MV-4-11 (cell line): ENCODE data around the gene TRIM15.
"Not testable (repeated sequence)": the region's sequence is repeated elsewhere in the genome, so short reads cannot be mapped to it uniquely, and the experiment has no call there.

Experiments used
- DNase-seq: peaks from one replicate; lab custom pipeline; 2025; lab: John Stamatoyannopoulos, UW

TRIM15 gene

GRCh38 chr6:30198166-30199084 is 35.1 kb downstream of the TRIM15 start:
- DNase-seq, result no peak

GRCh38 chr6:30200551-30201281 is 37.4 kb downstream of the TRIM15 start:
- DNase-seq, result peak; percentile 95

GRCh38 chr6:30202366-30202765 is 39.0 kb downstream of the TRIM15 start:
- no peak for DNase-seq

GRCh38 chr6:30204116-30204515 is 40.8 kb downstream of the TRIM15 start:
- DNase-seq, result no peak

GRCh38 chr6:30206152-30206551 is 42.8 kb downstream of the TRIM15 start:
- DNase-seq, result no peak

DNA sequence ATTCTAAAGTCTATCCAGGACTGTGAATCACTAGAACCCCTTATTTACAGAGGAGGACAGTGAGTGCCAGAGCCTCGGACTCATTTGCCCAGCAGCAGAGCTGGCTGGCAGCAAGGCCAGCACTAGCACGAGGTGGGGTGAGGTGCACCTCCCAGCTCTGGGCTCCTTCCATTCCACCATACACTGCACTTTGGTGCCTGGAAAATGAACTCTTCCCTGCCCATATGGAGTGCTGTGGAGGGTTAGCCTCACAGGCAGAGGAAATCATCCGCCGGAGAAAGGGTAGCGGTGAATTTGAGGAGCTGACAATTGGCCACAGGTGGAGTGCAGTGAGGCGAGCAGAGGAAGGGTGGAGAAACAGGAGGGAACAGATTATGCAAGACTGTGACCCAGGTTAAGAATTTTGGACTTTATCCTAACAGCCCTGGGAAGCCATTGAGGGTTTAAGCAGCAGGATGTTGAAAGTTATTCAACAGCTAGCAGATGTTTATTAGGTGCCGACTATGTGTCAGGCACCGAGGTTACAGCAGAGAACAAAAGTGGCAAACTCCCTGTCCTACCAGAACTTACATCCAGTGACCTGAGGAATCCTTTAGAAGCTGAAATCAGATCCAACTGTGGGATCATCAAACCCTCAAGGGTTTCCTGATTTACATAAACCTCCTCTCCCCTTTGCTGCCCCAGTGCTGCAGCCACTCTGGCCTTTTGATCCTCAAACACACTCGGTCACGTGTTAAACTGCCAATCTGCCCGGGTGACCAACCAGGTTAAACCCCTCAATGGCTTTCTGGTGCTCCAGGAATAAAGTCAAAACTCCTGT is 43.7 kb downstream of the TRIM15 start:
- DNase-seq, result no peak

GRCh38 chr6:30207619-30208295 is 44.4 kb downstream of the TRIM15 start:
- no peak for DNase-seq

DNA sequence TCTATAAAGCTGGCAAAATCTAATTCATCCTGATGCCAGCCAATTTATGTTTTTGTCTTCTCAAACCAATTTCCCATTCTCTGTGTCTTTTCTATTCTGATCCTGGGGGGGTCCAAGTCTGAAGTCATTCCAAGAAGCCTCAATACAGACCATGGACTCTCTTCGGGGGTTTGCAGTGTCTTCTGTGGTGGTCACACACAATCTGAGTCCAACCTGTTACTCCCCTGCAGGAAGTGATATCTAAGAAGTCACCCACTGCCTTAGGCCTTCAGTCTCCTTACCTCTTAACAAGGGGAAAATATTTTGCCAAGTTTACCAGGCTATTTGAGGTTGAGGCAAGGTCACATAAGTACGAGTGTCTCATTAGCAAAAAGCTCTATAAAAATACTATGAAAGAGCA is 48.0 kb downstream of the TRIM15 start:
- DNase-seq, result no peak

- no peak for DNase-seq
Observed at GRCh38 chr6:30211899-30212298, 48.6 kb downstream of the TRIM15 start.

- DNase-seq, result peak; percentile 96
Observed at GRCh38 chr6:30212865-30213666, 49.7 kb downstream of the TRIM15 start, which contains the start of gene TRIM26. Gene TRIM26 (minus strand): TSS chr6:30213406. CDS start chr6:30199103, 14,303 bp downstream.

GRCh38 chr6:30213667-30213956 is 50.3 kb downstream of the TRIM15 start:
- DNase-seq, result no peak

GRCh38 chr6:30213957-30214656 is 50.8 kb downstream of the TRIM15 start:
- DNase-seq, result peak; percentile 63

DNA sequence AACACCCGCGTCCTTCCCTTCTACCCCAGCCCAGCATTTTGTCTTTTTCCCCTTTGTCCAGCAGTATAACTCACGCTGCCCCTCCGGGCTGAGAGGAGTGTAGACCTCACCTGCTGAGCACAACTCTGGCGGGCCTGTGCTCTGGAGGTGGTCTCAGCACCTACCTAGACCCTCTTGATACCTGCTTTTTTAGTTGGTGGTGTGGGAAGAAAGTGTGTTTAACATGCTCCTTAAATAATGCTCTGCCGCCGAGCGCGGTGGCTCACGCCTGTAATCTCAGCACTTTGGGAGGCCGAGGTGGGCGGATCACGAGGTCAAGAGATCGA is 51.3 kb downstream of the TRIM15 start:
- DNase-seq, result no peak

DNA sequence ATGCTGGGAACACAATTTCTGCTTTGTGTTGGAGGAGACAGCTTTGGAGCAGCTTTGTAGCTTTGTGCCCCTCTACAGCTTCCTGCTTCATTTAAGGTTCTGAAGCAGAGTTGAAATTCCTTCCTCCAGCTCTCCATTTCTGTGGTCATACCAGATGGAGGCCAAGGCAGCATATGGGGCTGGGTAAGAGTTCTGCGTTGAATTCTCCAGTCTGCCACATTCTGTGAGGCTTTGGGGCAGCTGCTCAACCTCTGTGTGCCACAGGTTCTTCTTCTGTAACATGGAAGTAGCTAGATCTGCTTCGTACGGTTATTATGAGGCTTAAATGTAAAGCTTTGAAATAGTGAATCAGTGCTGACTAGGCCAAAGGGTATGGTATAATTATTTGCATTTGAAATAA is 52.8 kb downstream of the TRIM15 start:
- DNase-seq, result no peak

DNA sequence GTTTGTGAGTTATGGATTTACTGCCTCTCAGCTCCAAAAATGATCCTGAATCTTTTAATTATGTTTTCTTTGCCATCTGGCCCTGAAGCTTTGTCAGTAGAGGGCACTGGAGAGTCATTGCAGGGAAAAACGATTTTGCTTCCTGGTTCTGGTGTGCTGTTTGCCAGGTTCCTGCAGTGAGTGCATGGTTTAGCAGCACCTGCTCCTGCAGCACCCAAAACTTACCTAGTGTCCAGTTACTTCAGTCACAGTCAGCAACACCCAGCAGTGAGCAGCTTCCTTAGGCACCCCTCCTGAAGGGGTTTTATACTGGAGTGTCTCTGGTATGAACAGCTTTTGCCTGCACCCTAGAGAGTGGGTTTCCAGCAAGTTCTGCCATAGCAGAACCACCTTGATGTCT is 55.9 kb downstream of the TRIM15 start:
- peak; percentile 44 for DNase-seq

DNA sequence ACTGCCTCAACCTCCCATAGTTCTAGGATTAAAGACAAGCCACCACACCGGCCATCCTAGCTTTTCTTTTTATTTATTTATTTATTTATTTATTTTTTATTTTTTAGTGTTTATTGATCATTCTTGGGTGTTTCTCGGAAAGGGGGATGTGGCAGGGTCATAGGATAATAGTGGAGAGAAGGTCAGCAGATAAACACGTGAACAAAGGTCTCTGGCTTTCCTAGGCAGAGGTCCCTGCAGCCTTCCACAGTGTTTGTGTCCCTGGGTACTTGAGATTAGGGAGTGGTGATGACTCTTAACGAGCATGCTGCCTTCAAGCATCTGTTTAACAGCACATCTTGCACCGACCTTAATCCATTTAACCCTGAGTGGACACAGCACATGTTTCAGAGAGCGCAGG is 58.0 kb downstream of the TRIM15 start:
- DNase-seq, result not testable (repeated sequence)

GRCh38 chr6:30221956-30222355 is 58.6 kb downstream of the TRIM15 start:
- DNase-seq, result not testable (repeated sequence)
